ENCODE data around the gene STRADA. TPM values are rescaled to one million over a fixed set of nuclear protein-coding genes. Genes with fewer than 3 reads are reported as not detected.
A peak's percentile ranks its signal among the peaks of the same experiment; 100 is the strongest.
"Not testable (repeated sequence)": the region's sequence is repeated elsewhere in the genome, so short reads cannot be mapped to it uniquely, and the experiment has no call there.

STRADA gene
- total RNA-seq, 2 experiments from 2014 or later = 73.2 to 76.3 TPM

DNA sequence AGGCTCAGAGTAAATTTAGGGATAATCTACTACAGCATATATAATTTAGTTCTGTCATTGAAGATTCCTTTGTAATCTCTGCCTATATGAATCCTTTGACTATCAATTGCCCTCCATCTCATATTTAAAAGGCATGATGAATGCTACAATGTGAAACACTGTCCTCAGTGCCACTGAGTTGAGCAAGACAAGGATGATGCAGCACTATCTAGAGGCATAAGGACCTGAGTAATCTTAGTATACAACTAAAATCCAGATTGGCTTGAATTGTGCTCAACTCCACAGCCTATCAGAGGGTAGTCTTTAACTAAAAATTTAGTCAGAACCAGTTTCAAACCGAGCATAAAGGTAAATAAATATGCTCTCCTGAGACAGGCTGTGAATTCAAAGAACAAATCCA is 11.6 kb upstream of the STRADA start:
- DNase-seq = no peak
- Mint-ChIP-seq H3K27ac (peak overlapping the region; percentile 30), H3K36me3 (ENCODE audit: low read depth) (peaks cover 41% of the 10 kb centered on the region), H3K4me3 (no peak overlapping the region), H3K9me3 (no peaks in the 10 kb centered on the region), H3K4me1 (ENCODE audit: low read depth) (peaks cover 13% of the 10 kb centered on the region), H3K27me3 (ENCODE audit: low read depth) (no peaks in the 10 kb centered on the region)
- intact Hi-C loops (cut with micrococcal nuclease) = no loop called here
- CTCF ChIA-PET = no interaction called here

DNA sequence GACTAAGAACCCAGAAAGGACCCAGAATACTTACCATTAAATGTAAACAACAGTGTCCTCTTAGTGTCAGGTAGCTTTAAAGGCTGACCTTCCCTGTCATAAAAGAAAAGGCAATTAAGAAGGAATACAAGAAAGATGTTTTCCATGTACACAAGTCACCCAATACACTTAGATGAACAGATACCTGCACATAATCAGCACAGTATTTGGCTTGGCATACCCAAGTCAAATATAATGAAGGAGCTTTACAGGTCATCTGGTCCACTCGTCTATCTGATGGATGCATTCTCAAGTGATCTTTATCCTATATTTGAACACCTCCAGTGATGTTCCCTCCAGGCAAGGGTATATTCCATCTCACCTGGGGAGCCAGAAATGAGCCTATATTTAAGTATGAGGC is 11.1 kb upstream of the STRADA start:
- peaks cover 13% of the 10 kb centered on the region for H3K4me1 Mint-ChIP-seq (ENCODE audit: low read depth)
- H3K27ac Mint-ChIP-seq = no peak overlapping the region
- H3K9me3 Mint-ChIP-seq = no peaks in the 10 kb centered on the region
- no peak overlapping the region for H3K4me3 Mint-ChIP-seq
- CTCF ChIA-PET = interaction anchor here (0.6 kb wide), 1 partner anchor 193 kb away, joined by 3 read pairs; no protein-coding TSS in a partner anchor
- DNase-seq = no peak
- H3K36me3 Mint-ChIP-seq (ENCODE audit: low read depth) = peaks cover 38% of the 10 kb centered on the region
- intact Hi-C loops (cut with micrococcal nuclease) = loop anchor here (1.0 kb wide), 1 partner anchor 11 kb away; the partner anchor contains the start of gene STRADA
- H3K27me3 Mint-ChIP-seq (ENCODE audit: low read depth) = no peaks in the 10 kb centered on the region

DNA sequence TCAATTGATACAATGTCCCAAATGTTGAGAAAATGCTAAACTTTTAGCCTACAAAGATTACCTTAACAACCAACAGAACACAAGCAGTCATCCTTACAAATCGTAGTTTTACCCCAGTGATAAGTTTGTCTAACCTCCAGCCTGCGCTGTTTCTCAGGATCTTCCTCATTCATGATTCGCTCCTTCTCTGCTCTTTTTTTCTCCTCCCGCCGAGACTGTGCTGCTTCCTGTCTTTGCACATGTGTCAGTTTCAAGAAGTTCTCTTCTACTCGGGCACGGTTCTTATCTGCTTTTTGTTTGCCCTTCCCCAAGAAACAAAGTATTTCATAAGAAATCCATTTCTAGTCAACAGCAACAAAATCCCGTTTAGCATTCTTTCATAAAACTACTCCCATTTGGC is 10.2 kb upstream of the STRADA start:
- H3K36me3 Mint-ChIP-seq (ENCODE audit: low read depth) = peaks cover 40% of the 10 kb centered on the region
- peak; percentile 72 for DNase-seq
- intact Hi-C loops (cut with micrococcal nuclease) = loop anchor here (1.0 kb wide), 1 partner anchor 11 kb away; the partner anchor contains the start of gene STRADA
- H3K9me3 Mint-ChIP-seq = no peaks in the 10 kb centered on the region
- CTCF ChIA-PET = interaction anchor here (0.6 to 1.5 kb wide), 2 partner anchors 17 to 194 kb away, joined by 3 to 4 read pairs; no protein-coding TSS in a partner anchor
- H3K4me1 Mint-ChIP-seq (ENCODE audit: low read depth) = peaks cover 13% of the 10 kb centered on the region
- peak overlapping the region; percentile 84 for H3K27ac Mint-ChIP-seq
- no peaks in the 10 kb centered on the region for H3K27me3 Mint-ChIP-seq (ENCODE audit: low read depth)
- peak overlapping the region; percentile 62 for H3K4me3 Mint-ChIP-seq

DNA sequence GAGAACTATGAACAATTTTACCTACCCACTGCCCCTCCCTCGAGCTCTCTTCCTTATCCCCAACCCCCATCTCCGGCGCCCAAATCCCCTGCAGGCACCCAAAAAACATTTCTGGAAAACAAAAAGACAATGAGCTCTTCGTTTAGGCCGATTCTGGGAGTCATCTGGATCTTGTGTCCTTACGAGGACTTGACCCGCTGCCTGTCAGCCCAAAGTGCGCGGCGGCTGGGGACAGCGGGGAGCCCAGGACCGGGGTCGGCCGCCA is 524 bp downstream of the STRADA start:
- H3K27me3 Mint-ChIP-seq (ENCODE audit: low read depth) = no peaks in the 10 kb centered on the region
- CTCF ChIA-PET = interaction anchor here (0.7 to 1.5 kb wide), 2 partner anchors 33 to 1153 kb away, joined by 3 read pairs; no protein-coding TSS in a partner anchor
- H3K4me1 Mint-ChIP-seq (ENCODE audit: low read depth) = peaks cover 20% of the 10 kb centered on the region
- no peaks in the 10 kb centered on the region for H3K9me3 Mint-ChIP-seq
- intact Hi-C loops (cut with micrococcal nuclease) = loop anchor here (1.0 kb wide), 8 partner anchors 11 to 765 kb away; partner anchors contain the start of genes CCDC47, CEP95, DCAF7 and DDX5
- H3K36me3 Mint-ChIP-seq (ENCODE audit: low read depth) = peaks cover 7% of the 10 kb centered on the region
- peak overlapping the region; percentile 95 for H3K4me3 Mint-ChIP-seq
- peak overlapping the region; percentile 99 for H3K27ac Mint-ChIP-seq
- no peak for DNase-seq

DNA sequence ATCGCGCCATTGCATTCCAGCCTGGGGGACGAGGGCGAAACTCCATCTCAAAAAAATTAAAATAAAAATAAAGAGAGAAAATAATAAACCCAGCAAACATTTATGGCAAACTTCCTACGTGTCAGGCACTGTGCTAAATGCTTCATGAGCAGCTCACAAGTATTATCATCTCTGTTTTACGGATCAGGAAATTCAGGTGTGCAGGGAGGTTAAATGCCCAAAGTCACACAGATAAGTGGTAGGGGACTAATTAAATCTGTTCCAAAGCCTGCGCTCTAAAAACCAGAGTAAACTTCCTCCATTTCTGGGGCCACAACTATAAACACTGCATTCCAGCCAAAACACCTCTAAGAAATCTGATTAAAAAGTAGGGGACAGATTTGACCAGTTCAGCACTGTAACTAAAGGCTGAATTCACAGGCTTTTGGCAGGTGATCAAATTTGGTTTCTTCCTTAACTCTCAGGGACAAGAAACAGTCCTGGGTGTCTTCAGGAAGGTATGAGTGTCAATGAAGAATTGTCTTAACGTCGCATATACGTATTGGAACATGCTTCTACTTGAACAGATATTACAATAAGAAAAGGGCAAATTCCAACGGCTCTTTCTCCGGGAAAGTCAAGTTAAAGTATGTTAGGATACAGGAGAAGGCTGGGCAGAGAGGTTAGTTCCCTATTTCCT is 996 bp downstream of the STRADA start:
- DNase-seq = no peak
- Mint-ChIP-seq H3K36me3 (ENCODE audit: low read depth) (peaks cover 3% of the 10 kb centered on the region), H3K9me3 (no peaks in the 10 kb centered on the region), H3K27me3 (ENCODE audit: low read depth) (no peaks in the 10 kb centered on the region), H3K27ac (peak overlapping the region; percentile 99), H3K4me1 (ENCODE audit: low read depth) (peaks cover 20% of the 10 kb centered on the region), H3K4me3 (peak overlapping the region; percentile 95)
- CTCF ChIA-PET = interaction anchor here (0.6 to 1.5 kb wide), 3 partner anchors 19 to 1153 kb away, joined by 3 read pairs; no protein-coding TSS in a partner anchor
- intact Hi-C loops (cut with micrococcal nuclease) = loop anchor here (1.0 kb wide), 8 partner anchors 12 to 766 kb away; partner anchors contain the start of genes CCDC47, CEP95, DCAF7 and DDX5

DNA sequence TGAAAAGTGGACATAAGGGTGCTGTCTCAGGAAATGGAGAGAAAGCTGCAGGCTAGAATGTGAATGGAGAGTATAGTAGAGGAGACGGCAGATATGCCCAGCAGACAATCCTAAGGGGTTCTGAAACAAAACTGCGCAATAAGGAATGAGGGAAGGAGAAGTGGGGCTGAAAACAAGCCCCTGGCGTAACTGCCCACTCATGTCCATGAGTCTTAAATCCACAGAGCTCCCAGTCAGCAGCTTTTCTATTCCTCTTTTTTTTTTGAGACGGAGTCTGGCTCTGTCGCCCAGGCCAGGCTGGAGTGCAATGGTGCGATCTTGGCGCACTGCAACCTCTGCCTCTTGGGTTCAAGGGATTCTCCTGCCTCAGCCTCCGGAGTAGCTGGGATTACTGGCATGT is 5.9 kb downstream of the STRADA start:
- H3K27ac Mint-ChIP-seq = no peak overlapping the region

DNA sequence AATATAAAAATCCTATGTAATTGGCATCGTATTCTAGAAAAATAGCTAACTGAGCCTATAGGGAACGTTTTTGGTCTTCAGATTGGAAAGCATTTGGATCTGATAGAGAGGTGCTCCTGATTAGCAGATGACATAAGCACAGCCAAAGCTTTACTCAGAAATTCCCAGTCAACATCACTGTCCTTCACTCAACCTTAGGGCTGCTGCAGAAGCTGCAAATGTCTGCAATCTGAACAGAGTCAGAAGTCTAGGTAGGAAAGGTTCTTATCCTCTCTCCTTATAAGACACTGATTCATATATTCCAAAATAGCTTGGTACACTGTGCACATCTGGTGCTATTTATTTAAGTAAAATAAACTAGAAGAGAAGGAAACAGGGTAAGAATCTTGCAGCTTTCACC is 19.2 kb downstream of the STRADA start:
- H3K27ac Mint-ChIP-seq = no peak overlapping the region

More for the DNA sequence above, 5.9 kb downstream of the STRADA start:
- intact Hi-C loops (cut with micrococcal nuclease) = no loop called here
- no peaks in the 10 kb centered on the region for H3K9me3 Mint-ChIP-seq
- peaks cover 3% of the 10 kb centered on the region for H3K36me3 Mint-ChIP-seq (ENCODE audit: low read depth)
- no peaks in the 10 kb centered on the region for H3K27me3 Mint-ChIP-seq (ENCODE audit: low read depth)
- CTCF ChIA-PET = interaction anchor here (1.2 to 1.6 kb wide), 2 partner anchors 15 to 26 kb away, joined by 4 to 6 read pairs; no protein-coding TSS in a partner anchor
- no peak overlapping the region for H3K4me3 Mint-ChIP-seq
- no peak for DNase-seq
- H3K4me1 Mint-ChIP-seq (ENCODE audit: low read depth) = peaks cover 16% of the 10 kb centered on the region

DNA sequence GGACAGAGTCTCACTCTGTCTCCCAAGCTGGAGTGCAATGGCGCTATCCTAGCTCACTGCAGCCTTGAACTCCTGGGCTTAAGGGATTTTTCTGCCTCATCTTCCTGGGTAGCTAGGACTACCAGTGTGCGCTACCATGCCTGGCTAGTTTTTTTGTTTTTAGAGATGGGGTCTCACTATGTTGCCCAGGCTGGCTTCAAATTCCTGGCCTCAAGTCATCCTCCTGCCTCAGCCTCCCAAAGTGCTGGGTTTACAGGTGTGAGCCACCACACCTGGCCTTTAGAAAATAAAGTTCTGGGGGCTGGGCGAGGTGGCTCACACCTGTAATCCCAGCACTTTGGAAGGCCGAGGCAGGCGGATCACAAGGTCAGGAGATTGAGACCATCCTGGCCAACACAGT is 21.4 kb downstream of the STRADA start:
- H3K27me3 Mint-ChIP-seq (ENCODE audit: low read depth); DNase-seq; H3K9me3 Mint-ChIP-seq; intact Hi-C loops (cut with micrococcal nuclease); H3K36me3 Mint-ChIP-seq (ENCODE audit: low read depth); H3K4me3 Mint-ChIP-seq; H3K27ac Mint-ChIP-seq; H3K4me1 Mint-ChIP-seq (ENCODE audit: low read depth): not testable (repeated sequence)
- CTCF ChIA-PET = interaction anchor here (0.7 to 1.2 kb wide), 4 partner anchors 10 to 241 kb away, joined by 3 to 8 read pairs (median 4); no protein-coding TSS in a partner anchor

More for the DNA sequence above, 19.2 kb downstream of the STRADA start:
- no peak overlapping the region for H3K4me3 Mint-ChIP-seq
- CTCF ChIA-PET = no interaction called here
- H3K9me3 Mint-ChIP-seq = no peaks in the 10 kb centered on the region
- no peak for DNase-seq
- H3K27me3 Mint-ChIP-seq (ENCODE audit: low read depth) = no peaks in the 10 kb centered on the region
- intact Hi-C loops (cut with micrococcal nuclease) = no loop called here
- peaks cover 3% of the 10 kb centered on the region for H3K4me1 Mint-ChIP-seq (ENCODE audit: low read depth)
- H3K36me3 Mint-ChIP-seq (ENCODE audit: low read depth) = peaks cover 10% of the 10 kb centered on the region

DNA sequence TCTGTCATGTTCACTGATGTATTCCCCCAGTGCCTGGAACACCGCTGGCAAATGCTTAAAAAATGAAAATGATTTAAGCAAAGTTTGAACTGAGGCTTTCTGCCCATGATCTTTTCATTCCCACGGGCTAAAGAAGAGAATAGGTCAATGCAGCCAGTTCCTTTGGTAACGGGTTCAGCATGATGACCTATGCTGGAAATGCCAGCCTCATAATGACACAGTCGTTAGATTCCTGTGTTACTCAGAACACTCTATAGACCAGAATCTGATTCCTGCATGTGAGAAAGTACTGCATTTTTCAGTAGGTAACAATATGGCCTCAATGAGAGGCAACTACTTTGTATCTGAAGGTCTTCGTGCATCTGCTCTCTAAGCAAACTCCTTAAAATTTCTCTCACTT is 22.6 kb downstream of the STRADA start:
- no peak overlapping the region for H3K27ac Mint-ChIP-seq
- no peak for DNase-seq
- intact Hi-C loops (cut with micrococcal nuclease) = no loop called here
- CTCF ChIA-PET = no interaction called here
- H3K36me3 Mint-ChIP-seq (ENCODE audit: low read depth) = no peaks in the 10 kb centered on the region
- H3K4me1 Mint-ChIP-seq (ENCODE audit: low read depth) = no peaks in the 10 kb centered on the region
- no peaks in the 10 kb centered on the region for H3K27me3 Mint-ChIP-seq (ENCODE audit: low read depth)
- H3K4me3 Mint-ChIP-seq = no peak overlapping the region
- no peaks in the 10 kb centered on the region for H3K9me3 Mint-ChIP-seq

DNA sequence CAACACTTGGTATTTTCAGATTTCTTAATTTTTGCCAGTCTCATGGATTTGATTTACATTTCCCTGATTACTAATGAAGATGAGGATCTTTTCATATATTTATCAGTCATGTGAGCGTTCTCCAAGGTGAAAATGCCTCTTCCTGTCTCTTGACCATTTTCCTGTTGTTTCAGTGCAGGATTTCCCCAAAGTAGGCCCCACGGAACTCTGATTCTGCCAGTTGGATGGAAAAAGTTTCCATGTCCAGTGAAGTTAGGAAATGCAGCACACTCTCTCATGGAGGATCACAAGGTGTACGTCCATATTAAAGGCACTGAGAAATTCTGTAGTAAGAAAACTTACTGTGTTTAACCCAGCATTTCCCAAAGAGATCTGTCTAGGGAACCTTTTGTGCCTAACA is 25.2 kb downstream of the STRADA start:
- Mint-ChIP-seq H3K36me3 (ENCODE audit: low read depth) (peaks cover 3% of the 10 kb centered on the region), H3K4me3 (no peak overlapping the region), H3K4me1 (ENCODE audit: low read depth) (no peaks in the 10 kb centered on the region), H3K27me3 (ENCODE audit: low read depth) (no peaks in the 10 kb centered on the region), H3K27ac (no peak overlapping the region), H3K9me3 (no peaks in the 10 kb centered on the region)
- intact Hi-C loops (cut with micrococcal nuclease) = no loop called here
- DNase-seq = no peak
- CTCF ChIA-PET = interaction anchor here (0.9 kb wide), 1 partner anchor 14 kb away, joined by 3 read pairs; no protein-coding TSS in a partner anchor

DNA sequence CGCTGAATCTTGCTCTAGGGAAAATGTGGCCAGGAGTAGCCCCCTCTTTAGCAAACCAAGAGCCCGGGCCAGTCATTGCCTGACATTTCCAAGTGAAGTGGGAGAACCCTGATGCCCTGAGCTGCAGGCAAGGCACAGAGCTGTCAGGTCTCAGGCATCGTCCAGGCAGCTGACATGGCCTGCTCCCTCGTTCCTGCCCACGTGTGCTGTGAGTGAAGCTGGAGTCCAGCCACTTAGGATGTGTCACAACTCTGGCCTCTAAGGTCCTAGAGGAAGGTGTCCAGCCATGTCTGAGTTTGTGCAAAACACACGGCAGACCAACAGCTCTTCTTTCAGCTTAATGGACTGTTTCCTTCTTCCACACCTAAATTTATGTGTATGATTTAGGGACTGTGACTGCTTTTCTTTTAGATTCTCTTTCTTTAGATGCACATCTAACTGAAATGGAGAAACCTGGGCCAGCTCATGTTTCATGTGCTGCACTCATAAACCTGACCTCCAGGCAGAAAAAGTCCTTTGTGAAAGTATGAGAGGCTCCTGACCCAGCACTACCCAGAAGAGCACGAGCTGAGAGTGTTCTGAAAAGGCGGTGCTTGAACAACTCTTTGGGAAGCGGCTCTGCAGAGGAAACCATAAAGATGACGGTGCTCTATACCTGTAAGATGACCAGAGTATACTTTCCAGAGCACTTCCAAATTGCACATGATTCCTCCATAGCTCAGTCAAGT is 26.9 kb downstream of the STRADA start:
- no peak for DNase-seq
- intact Hi-C loops (cut with micrococcal nuclease) = no loop called here
- no peak overlapping the region for H3K27ac Mint-ChIP-seq
- CTCF ChIA-PET = interaction anchor here (0.9 to 1.7 kb wide), 4 partner anchors 12 to 289 kb away, joined by 3 to 5 read pairs (median 3); no protein-coding TSS in a partner anchor
- H3K27me3 Mint-ChIP-seq (ENCODE audit: low read depth) = no peaks in the 10 kb centered on the region
- peaks cover 10% of the 10 kb centered on the region for H3K4me1 Mint-ChIP-seq (ENCODE audit: low read depth)
- no peaks in the 10 kb centered on the region for H3K9me3 Mint-ChIP-seq
- no peak overlapping the region for H3K4me3 Mint-ChIP-seq
- peaks cover 12% of the 10 kb centered on the region for H3K36me3 Mint-ChIP-seq (ENCODE audit: low read depth)

DNA sequence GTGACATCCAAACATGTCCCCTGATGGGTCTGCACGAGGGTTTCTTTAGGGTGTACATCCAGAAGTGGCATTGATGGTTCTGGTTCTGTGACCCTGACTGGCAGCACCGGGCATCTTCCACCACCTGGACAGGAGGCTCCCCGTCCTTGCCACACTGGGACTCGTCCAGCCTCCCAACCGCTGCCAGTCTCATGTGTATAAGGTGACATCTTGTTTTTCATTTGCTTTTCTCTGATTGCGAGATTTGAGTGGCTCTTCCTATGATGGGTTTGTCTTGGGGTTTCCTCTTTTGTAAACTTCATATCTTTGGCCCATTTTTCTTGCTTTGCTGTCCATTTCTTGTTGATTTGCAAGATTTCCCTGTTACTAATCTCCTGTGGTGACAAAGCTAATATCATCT is 32.5 kb downstream of the STRADA start:
- CTCF ChIA-PET = interaction anchor here (1.2 to 2.8 kb wide), 3 partner anchors 11 to 34 kb away, joined by 4 to 14 read pairs (median 9); no protein-coding TSS in a partner anchor
- DNase-seq = no peak
- Mint-ChIP-seq H3K36me3 (ENCODE audit: low read depth) (peaks cover 35% of the 10 kb centered on the region), H3K9me3 (no peaks in the 10 kb centered on the region), H3K27ac (peak overlapping the region; percentile 57), H3K4me1 (ENCODE audit: low read depth) (peaks cover 59% of the 10 kb centered on the region), H3K4me3 (no peak overlapping the region), H3K27me3 (ENCODE audit: low read depth) (no peaks in the 10 kb centered on the region)
- intact Hi-C loops (cut with micrococcal nuclease) = no loop called here
